ENCODE measurements around the gene XPR1. TPM values are rescaled to one million over a fixed set of nuclear protein-coding genes. Genes with fewer than 3 reads are reported as not detected.

The XPR1 gene
- total RNA-seq, 1 experiment from 2014 or later: 30.7 TPM

- intact Hi-C loops (cut with micrococcal nuclease; ENCODE audit: unreplicated experiment): no loop called here
- ChIA-PET CTCF (interaction anchor here (0.5 kb wide), 1 partner anchor 89 kb away, joined by 7 read pairs; no protein-coding TSS in a partner anchor), POLR2A (ENCODE audit: low non-redundant PET) (no interaction called here)
- BruUV-seq (replicated peaks): no TSS peak
- peak; percentile 30 for DNase-seq (ENCODE audit: low spot score)
- no peak for TF ChIP-seq CTCF (conservative IDR thresholded peaks at IDR 0.05; ENCODE audit: low read depth, low read length)
- peak; percentile 31 for TF ChIP-seq EZH2 (IDR thresholded peaks at IDR 0.05; ENCODE audit: borderline replicate concordance, low read depth, low read length, poor library complexity, severe bottlenecking)
- Histone ChIP-seq H3K27ac (ENCODE audit: low read depth, low read length, poor library complexity, severe bottlenecking) (peak overlapping the region; percentile 15), H3K4me3 (ENCODE audit: low read depth, low read length, poor library complexity, severe bottlenecking) (peak overlapping the region; percentile 60), H3K36me3 (ENCODE audit: insufficient read depth, low read length, poor library complexity, severe bottlenecking) (no peaks in the 10 kb centered on the region), H3K27me3 (replicated peaks; ENCODE audit: insufficient read depth, low read depth, low read length, poor library complexity) (peaks cover 6% of the 10 kb centered on the region), H3K4me1 (ENCODE audit: insufficient read depth, low read length, poor library complexity, severe bottlenecking) (peaks cover 5% of the 10 kb centered on the region), H3K9me3 (ENCODE audit: low read depth, low read length, poor library complexity, severe bottlenecking) (no peaks in the 10 kb centered on the region)
Observed at GRCh38 chr1:180911640-180912191, 279.9 kb downstream of the XPR1 start.

GRCh38 chr1:180912211-180912800 is 280.5 kb downstream of the XPR1 start:
- Histone ChIP-seq H3K4me1 (ENCODE audit: insufficient read depth, low read length, poor library complexity, severe bottlenecking) (peaks cover 5% of the 10 kb centered on the region), H3K27ac (ENCODE audit: low read depth, low read length, poor library complexity, severe bottlenecking) (peak overlapping the region; percentile 68), H3K4me3 (ENCODE audit: low read depth, low read length, poor library complexity, severe bottlenecking) (peak overlapping the region; percentile 60), H3K36me3 (ENCODE audit: insufficient read depth, low read length, poor library complexity, severe bottlenecking) (no peaks in the 10 kb centered on the region), H3K9me3 (ENCODE audit: low read depth, low read length, poor library complexity, severe bottlenecking) (no peaks in the 10 kb centered on the region), H3K27me3 (replicated peaks; ENCODE audit: insufficient read depth, low read depth, low read length, poor library complexity) (peaks cover 6% of the 10 kb centered on the region)
- TF ChIP-seq CTCF (conservative IDR thresholded peaks at IDR 0.05; ENCODE audit: low read depth, low read length): no peak
- no peak for TF ChIP-seq EZH2 (IDR thresholded peaks at IDR 0.05; ENCODE audit: borderline replicate concordance, low read depth, low read length, poor library complexity, severe bottlenecking)
- intact Hi-C loops (cut with micrococcal nuclease; ENCODE audit: unreplicated experiment): no loop called here
- ChIA-PET CTCF (interaction anchor here (0.5 kb wide), 1 partner anchor 89 kb away, joined by 7 read pairs; no protein-coding TSS in a partner anchor), POLR2A (ENCODE audit: low non-redundant PET) (no interaction called here)
- no TSS peak for BruUV-seq (replicated peaks)
- peak; percentile 48 for DNase-seq (ENCODE audit: low spot score)

GRCh38 chr1:180912801-180913565 is 281.2 kb downstream of the XPR1 start, which contains the start of gene KIAA1614:
Gene KIAA1614, plus strand, starts transcription at chr1:180912897. Its CDS starts 347 bp downstream, at chr1:180913244.
- BruUV-seq (replicated peaks): no TSS peak
- ChIA-PET POLR2A (ENCODE audit: low non-redundant PET) (no interaction called here), CTCF (no interaction called here)
- DNase-seq (ENCODE audit: low spot score): peak; percentile 22
- TF ChIP-seq EZH2 (IDR thresholded peaks at IDR 0.05; ENCODE audit: borderline replicate concordance, low read depth, low read length, poor library complexity, severe bottlenecking) (no peak), CTCF (conservative IDR thresholded peaks at IDR 0.05; ENCODE audit: low read depth, low read length) (no peak)
- peaks cover 5% of the 10 kb centered on the region for H3K4me1 ChIP-seq (ENCODE audit: insufficient read depth, low read length, poor library complexity, severe bottlenecking)
- H3K4me3 ChIP-seq (ENCODE audit: low read depth, low read length, poor library complexity, severe bottlenecking): peak within 1 kb of the TSS; percentile 60
- no peaks in the 10 kb centered on the region for H3K36me3 ChIP-seq (ENCODE audit: insufficient read depth, low read length, poor library complexity, severe bottlenecking)
- intact Hi-C loops (cut with micrococcal nuclease; ENCODE audit: unreplicated experiment): no loop called here
- H3K9me3 ChIP-seq (ENCODE audit: low read depth, low read length, poor library complexity, severe bottlenecking): no peaks in the 10 kb centered on the region
- peak within 1 kb of the TSS; percentile 68 for H3K27ac ChIP-seq (ENCODE audit: low read depth, low read length, poor library complexity, severe bottlenecking)
- H3K27me3 ChIP-seq (replicated peaks; ENCODE audit: insufficient read depth, low read depth, low read length, poor library complexity): peaks cover 6% of the 10 kb centered on the region
